K562 (cell line): ENCODE measurements around the gene IMP4. TPM values are rescaled to one million over a fixed set of nuclear protein-coding genes. Genes with fewer than 3 reads are reported as not detected.

ENCODE experiments used
- CBX3 ChIP-seq, 2 experiments: IDR thresholded peaks; 1 replicate in 1 of 2; 2 replicates in 1 of 2; pipeline ENCODE4 v1.6.1; 2012; ENCODE audit warnings: inconsistent platforms in 2 of 2, low read length in 2 of 2, borderline replicate concordance in 1 of 2, control low read depth in 1 of 2
- GABPB2 ChIP-seq: fragments of 250-450 bp; sonication (Bioruptor Pico); conservative IDR thresholded peaks from 2 replicates; pipeline ENCODE4 v1.5.1; 2021; ENCODE audit warnings: mild to moderate bottlenecking
- GTF2A2 ChIP-seq: IDR thresholded peaks from 2 replicates; pipeline ENCODE4 v1.6.1; 2016; ENCODE audit warnings: mild to moderate bottlenecking, missing genetic modification characterization, missing compliant biosample characterization
- HSF4 ChIP-seq: fragments of 250-450 bp; sonication (Bioruptor Pico); IDR thresholded peaks from 2 replicates; pipeline ENCODE4 v2.1.2; 2022; ENCODE audit warnings: mild to moderate bottlenecking, moderate library complexity, borderline replicate concordance
- IFI16 ChIP-seq: fragments of 250-450 bp; sonication (Bioruptor Pico); IDR thresholded peaks from 2 replicates; pipeline ENCODE4 v2.1.2; 2022; ENCODE audit warnings: mild to moderate bottlenecking, inconsistent platforms
- KDM5B ChIP-seq: fragments of 200-600 bp; sonication (generic); IDR thresholded peaks from 2 replicates; pipeline ENCODE4 v1.6.1; 2012; ENCODE audit warnings: low read depth, mild to moderate bottlenecking, moderate library complexity, low read length, control low read depth, inconsistent platforms; ENCODE audit not compliant: insufficient replicate concordance
- NFXL1 ChIP-seq: fragments of 450-650 bp; formaldehyde crosslinking; IDR thresholded peaks from 2 replicates; pipeline ENCODE4 v1.4.0; 2021; ENCODE audit warnings: mild to moderate bottlenecking
- PTRF ChIP-seq: fragments of 450-650 bp; IDR thresholded peaks from 2 replicates; pipeline ENCODE4 v1.6.1; 2016; ENCODE audit warnings: mild to moderate bottlenecking, missing genetic modification characterization, missing compliant biosample characterization
- RCOR1 ChIP-seq, 2 experiments: IDR thresholded peaks; 2 replicates each; pipeline ENCODE4 v1.6.1; 2012; ENCODE audit warnings: low read depth in 2 of 2, low read length in 2 of 2, borderline replicate concordance in 1 of 2, improper control_type of control experiment in 1 of 2
- RFX5 ChIP-seq: IDR thresholded peaks from 2 replicates; pipeline ENCODE4 v1.6.1; 2011; ENCODE audit warnings: low read depth, mild to moderate bottlenecking, improper control_type of control experiment, low read length
- RNF219 ChIP-seq: fragments of 250-450 bp; sonication (Bioruptor Pico); IDR thresholded peaks from 2 replicates; pipeline ENCODE4 v1.5.0; 2022; ENCODE audit warnings: mild to moderate bottlenecking
- SAFB ChIP-seq: fragments of 200-400 bp; formaldehyde crosslinking; IDR thresholded peaks from 2 replicates; pipeline ENCODE4 v1.6.1; 2017; ENCODE audit warnings: low read depth, low read length, borderline replicate concordance
- SIN3A ChIP-seq, 2 experiments: fragments of 150-350 bp in 1 of 2; IDR thresholded peaks; 2 replicates each; pipeline ENCODE4 v1.6.1; 2011 to 2016; ENCODE audit warnings: borderline replicate concordance in 2 of 2, low read depth in 2 of 2, low read length in 2 of 2, mild to moderate bottlenecking in 2 of 2, moderate library complexity in 2 of 2; ENCODE audit not compliant: control insufficient read depth in 1 of 2
- SP1 ChIP-seq: sonication (generic); formaldehyde crosslinking; IDR thresholded peaks from 2 replicates; pipeline ENCODE4 v1.8.1; 2022; ENCODE audit warnings: mild to moderate bottlenecking, missing genetic modification reagents
- SRSF1 ChIP-seq: fragments of 200-400 bp; formaldehyde crosslinking; IDR thresholded peaks from 2 replicates; pipeline ENCODE4 v1.6.1; 2017; ENCODE audit warnings: mild to moderate bottlenecking, low read depth, low read length, moderate library complexity
- TBL1XR1 ChIP-seq, 2 experiments: IDR thresholded peaks; 2 replicates each; pipeline ENCODE4 v1.6.1; 2012; ENCODE audit warnings: improper control_type of control experiment in 2 of 2, low read length in 2 of 2, mild to moderate bottlenecking in 1 of 2
- ZNF511 ChIP-seq: sonication (generic); formaldehyde crosslinking; IDR thresholded peaks from 2 replicates; pipeline ENCODE4 v1.8.0; 2022; ENCODE audit warnings: mild to moderate bottlenecking, missing genetic modification reagents
- polyA plus RNA-seq, 8 experiments: library from polyadenylated mRNA; depleted of rRNA in 4 of 8; stranded (reverse) in 5 of 8; unstranded in 3 of 8; fragments of >200 nt; fragmentation: Nextera tagmentation in 2 of 8; fragmentation: Illumina TruSeq in 1 of 8; extraction: Ambion mirVana in 2 of 8; extraction: Trizol in 1 of 8; gene quantifications; 2 replicates each; pipeline versions ENCODE4 v1.2.1 to v1.2.3, GENCODE V29; 2011 to 2014; ENCODE audit warnings: inconsistent platforms in 1 of 8, missing spikeins in 1 of 8
- total RNA-seq, 7 experiments: library from RNA; depleted of rRNA in 6 of 7; stranded (reverse); fragments of >200 nt in 6 of 7; fragmentation: Illumina TruSeq in 2 of 7; extraction: Trizol in 2 of 7; gene quantifications; 2 replicates each; pipeline versions ENCODE4 v1.2.1 to v1.2.3, GENCODE V29; 2011 to 2021; ENCODE audit warnings: low replicate concordance in 1 of 7
- TF ChIP-seq, protein P1 (sequence below): fragments of 450-650 bp; IDR thresholded peaks from 2 replicates; pipeline ENCODE4 v1.6.1; 2016; ENCODE audit warnings: mild to moderate bottlenecking

Gene IMP4
- total and polyA plus RNA-seq, 9 of the 15 experiments (the other 6 are each of a cell fraction or from before 2014, with no cell fraction given) = 35.4 to 209 (median 100.0) TPM

GRCh38 chr2:130372055-130372832 lies 29.5 kb downstream of the IMP4 start (continued):
- TF ChIP-seq GABPB2 (CRISPR knock-in tag) (no peak), IFI16 (CRISPR knock-in tag) (no peak), RCOR1 (IDR thresholded peaks at IDR 0.05; ENCODE audit: borderline replicate concordance in 1 of 2, low read depth in 2 of 2, low read length in 2 of 2) (peak in 1 of 2 experiments; percentile 76; a peak in 2 of 4 replicates), GTF2A2 (tag) (no peak), RNF219 (no peak), ZNF511 (CRISPR knock-in tag) (peak; percentile 75), PTRF (tag) (no peak), TBL1XR1 (IDR thresholded peaks at IDR 0.05; ENCODE audit: low read length in 2 of 2) (peak in 1 of 2 experiments; percentile 43; a peak in 1 of 4 replicates), SIN3A (IDR thresholded peaks at IDR 0.05; ENCODE audit: borderline replicate concordance in 2 of 2, control insufficient read depth in 1 of 2, low read depth in 2 of 2, low read length in 2 of 2) (peak in 1 of 2 experiments; percentile 71; a peak in 1 of 4 replicates), SAFB (no peak), RFX5 (no peak), SRSF1 (no peak), HSF4 (no peak), SP1 (CRISPR knock-in tag) (peak; percentile 99), CBX3 (IDR thresholded peaks at IDR 0.05; ENCODE audit: borderline replicate concordance in 1 of 2, low read length in 2 of 2) (0 out of 3 replicates have a peak, but pooled peaks of 1 of the 2 experiments have one; percentile 60), NFXL1 (CRISPR knock-in tag) (no peak), KDM5B (peak; percentile 76)
- TF ChIP-seq, protein P1, sequence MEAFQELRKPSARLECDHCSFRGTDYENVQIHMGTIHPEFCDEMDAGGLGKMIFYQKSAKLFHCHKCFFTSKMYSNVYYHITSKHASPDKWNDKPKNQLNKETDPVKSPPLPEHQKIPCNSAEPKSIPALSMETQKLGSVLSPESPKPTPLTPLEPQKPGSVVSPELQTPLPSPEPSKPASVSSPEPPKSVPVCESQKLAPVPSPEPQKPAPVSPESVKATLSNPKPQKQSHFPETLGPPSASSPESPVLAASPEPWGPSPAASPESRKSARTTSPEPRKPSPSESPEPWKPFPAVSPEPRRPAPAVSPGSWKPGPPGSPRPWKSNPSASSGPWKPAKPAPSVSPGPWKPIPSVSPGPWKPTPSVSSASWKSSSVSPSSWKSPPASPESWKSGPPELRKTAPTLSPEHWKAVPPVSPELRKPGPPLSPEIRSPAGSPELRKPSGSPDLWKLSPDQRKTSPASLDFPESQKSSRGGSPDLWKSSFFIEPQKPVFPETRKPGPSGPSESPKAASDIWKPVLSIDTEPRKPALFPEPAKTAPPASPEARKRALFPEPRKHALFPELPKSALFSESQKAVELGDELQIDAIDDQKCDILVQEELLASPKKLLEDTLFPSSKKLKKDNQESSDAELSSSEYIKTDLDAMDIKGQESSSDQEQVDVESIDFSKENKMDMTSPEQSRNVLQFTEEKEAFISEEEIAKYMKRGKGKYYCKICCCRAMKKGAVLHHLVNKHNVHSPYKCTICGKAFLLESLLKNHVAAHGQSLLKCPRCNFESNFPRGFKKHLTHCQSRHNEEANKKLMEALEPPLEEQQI = no peak
